Neural cell (in vitro differentiated cells): ENCODE results near the gene EMILIN2.

Experiments
- EP300 ChIP-seq: fragments of 450-650 bp; conservative IDR thresholded peaks from 2 replicates; pipeline ENCODE4 v1.6.1; 2014; ENCODE audit warnings: antibody characterized with exemption, mild to moderate bottlenecking, moderate library complexity; ENCODE audit not compliant: poor library complexity, severe bottlenecking
- EZH2 ChIP-seq: fragments of 200-600, 300-800 bp; shearing (Covaris generic), sonication (generic); IDR thresholded peaks from 2 replicates; pipeline ENCODE4 v1.6.1; 2014; ENCODE audit warnings: antibody characterized with exemption, low read length, borderline replicate concordance, mild to moderate bottlenecking; ENCODE audit not compliant: insufficient read depth, poor library complexity, severe bottlenecking
- RAD21 ChIP-seq: fragments of 450-650 bp; conservative IDR thresholded peaks from 2 replicates; pipeline ENCODE4 v1.6.1; 2014; ENCODE audit warnings: antibody characterized with exemption, mild to moderate bottlenecking, moderate library complexity
- SMC3 ChIP-seq: fragments of 450-650 bp; conservative IDR thresholded peaks from 2 replicates; pipeline ENCODE4 v1.6.1; 2014; ENCODE audit warnings: antibody characterized with exemption, mild to moderate bottlenecking, moderate library complexity; ENCODE audit not compliant: poor library complexity
- TAF1 ChIP-seq: IDR thresholded peaks from 2 replicates; pipeline ENCODE4 v1.6.1; 2012; ENCODE audit warnings: low read depth
- TF ChIP-seq, protein P1 (sequence below): fragments of 450-650 bp; IDR thresholded peaks from 2 replicates; pipeline ENCODE4 v1.5.1; 2014; ENCODE audit warnings: antibody characterized with exemption, mild to moderate bottlenecking, moderate library complexity; ENCODE audit not compliant: poor library complexity, severe bottlenecking
- TF ChIP-seq, protein P2 (sequence below): IDR thresholded peaks from 2 replicates; pipeline ENCODE4 v1.6.1; 2012; ENCODE audit warnings: borderline replicate concordance

DNA sequence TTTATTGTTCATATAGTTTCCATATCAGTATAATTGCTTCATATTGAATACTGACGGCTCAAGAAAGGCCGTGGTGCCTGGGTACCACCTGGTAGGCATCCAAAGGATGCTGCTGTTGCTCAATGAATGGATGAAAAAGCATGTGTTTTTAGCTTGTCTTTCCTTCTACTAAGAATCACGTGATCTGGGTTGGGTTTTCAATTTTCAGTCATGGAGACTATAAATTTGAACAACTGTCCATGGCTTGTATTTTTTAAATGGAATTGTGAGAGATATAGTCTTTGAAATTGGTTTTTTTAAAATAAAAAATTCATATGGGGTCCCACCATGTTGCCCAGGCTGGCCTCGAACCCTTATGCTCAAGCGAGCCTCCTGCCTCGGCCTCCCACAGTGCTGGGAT is 25.3 kb downstream of the EMILIN2 start:
- TF ChIP-seq, protein P1, sequence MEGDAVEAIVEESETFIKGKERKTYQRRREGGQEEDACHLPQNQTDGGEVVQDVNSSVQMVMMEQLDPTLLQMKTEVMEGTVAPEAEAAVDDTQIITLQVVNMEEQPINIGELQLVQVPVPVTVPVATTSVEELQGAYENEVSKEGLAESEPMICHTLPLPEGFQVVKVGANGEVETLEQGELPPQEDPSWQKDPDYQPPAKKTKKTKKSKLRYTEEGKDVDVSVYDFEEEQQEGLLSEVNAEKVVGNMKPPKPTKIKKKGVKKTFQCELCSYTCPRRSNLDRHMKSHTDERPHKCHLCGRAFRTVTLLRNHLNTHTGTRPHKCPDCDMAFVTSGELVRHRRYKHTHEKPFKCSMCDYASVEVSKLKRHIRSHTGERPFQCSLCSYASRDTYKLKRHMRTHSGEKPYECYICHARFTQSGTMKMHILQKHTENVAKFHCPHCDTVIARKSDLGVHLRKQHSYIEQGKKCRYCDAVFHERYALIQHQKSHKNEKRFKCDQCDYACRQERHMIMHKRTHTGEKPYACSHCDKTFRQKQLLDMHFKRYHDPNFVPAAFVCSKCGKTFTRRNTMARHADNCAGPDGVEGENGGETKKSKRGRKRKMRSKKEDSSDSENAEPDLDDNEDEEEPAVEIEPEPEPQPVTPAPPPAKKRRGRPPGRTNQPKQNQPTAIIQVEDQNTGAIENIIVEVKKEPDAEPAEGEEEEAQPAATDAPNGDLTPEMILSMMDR: no peak
- no peak for TF ChIP-seq EP300
- TF ChIP-seq RAD21: no peak
- no peak for TF ChIP-seq EZH2
- no peak for TF ChIP-seq TAF1
- TF ChIP-seq SMC3: no peak
- TF ChIP-seq, protein P2, sequence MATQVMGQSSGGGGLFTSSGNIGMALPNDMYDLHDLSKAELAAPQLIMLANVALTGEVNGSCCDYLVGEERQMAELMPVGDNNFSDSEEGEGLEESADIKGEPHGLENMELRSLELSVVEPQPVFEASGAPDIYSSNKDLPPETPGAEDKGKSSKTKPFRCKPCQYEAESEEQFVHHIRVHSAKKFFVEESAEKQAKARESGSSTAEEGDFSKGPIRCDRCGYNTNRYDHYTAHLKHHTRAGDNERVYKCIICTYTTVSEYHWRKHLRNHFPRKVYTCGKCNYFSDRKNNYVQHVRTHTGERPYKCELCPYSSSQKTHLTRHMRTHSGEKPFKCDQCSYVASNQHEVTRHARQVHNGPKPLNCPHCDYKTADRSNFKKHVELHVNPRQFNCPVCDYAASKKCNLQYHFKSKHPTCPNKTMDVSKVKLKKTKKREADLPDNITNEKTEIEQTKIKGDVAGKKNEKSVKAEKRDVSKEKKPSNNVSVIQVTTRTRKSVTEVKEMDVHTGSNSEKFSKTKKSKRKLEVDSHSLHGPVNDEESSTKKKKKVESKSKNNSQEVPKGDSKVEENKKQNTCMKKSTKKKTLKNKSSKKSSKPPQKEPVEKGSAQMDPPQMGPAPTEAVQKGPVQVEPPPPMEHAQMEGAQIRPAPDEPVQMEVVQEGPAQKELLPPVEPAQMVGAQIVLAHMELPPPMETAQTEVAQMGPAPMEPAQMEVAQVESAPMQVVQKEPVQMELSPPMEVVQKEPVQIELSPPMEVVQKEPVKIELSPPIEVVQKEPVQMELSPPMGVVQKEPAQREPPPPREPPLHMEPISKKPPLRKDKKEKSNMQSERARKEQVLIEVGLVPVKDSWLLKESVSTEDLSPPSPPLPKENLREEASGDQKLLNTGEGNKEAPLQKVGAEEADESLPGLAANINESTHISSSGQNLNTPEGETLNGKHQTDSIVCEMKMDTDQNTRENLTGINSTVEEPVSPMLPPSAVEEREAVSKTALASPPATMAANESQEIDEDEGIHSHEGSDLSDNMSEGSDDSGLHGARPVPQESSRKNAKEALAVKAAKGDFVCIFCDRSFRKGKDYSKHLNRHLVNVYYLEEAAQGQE: no peak
